ENCODE data around the gene UGT1A9.

DNA sequence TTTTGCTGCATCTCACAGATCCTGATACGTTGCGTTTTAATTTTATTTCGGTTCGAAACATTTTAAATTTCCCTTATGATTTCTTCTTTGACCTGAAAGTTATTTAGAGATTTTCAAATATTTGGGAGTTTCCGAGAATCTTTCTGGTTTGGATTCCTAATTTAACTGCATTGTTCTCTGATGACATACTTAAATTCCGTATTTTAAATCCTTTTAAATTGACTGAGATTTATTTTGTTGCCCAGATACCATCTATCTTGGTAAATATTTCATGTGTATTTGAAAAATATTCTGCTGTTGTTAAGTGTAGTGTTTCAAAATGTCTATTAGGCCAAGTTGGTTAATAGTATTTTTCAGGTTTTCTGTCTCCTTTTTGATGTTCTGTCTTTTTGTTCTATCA, 144.2 kb downstream of the UGT1A9 start:
- TF ChIP-seq, protein P1, sequence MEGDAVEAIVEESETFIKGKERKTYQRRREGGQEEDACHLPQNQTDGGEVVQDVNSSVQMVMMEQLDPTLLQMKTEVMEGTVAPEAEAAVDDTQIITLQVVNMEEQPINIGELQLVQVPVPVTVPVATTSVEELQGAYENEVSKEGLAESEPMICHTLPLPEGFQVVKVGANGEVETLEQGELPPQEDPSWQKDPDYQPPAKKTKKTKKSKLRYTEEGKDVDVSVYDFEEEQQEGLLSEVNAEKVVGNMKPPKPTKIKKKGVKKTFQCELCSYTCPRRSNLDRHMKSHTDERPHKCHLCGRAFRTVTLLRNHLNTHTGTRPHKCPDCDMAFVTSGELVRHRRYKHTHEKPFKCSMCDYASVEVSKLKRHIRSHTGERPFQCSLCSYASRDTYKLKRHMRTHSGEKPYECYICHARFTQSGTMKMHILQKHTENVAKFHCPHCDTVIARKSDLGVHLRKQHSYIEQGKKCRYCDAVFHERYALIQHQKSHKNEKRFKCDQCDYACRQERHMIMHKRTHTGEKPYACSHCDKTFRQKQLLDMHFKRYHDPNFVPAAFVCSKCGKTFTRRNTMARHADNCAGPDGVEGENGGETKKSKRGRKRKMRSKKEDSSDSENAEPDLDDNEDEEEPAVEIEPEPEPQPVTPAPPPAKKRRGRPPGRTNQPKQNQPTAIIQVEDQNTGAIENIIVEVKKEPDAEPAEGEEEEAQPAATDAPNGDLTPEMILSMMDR (IDR thresholded peaks at IDR 0.05): no peak
- no peak for TF ChIP-seq POLR2A (IDR thresholded peaks at IDR 0.05)
